WTC11 (cell line): ENCODE measurements around the gene PLXDC1.

Experiments
- FOXJ3 ChIP-seq: sonication (generic); formaldehyde crosslinking; IDR thresholded peaks from 2 replicates; pipeline ENCODE4 v1.9.0; 2021; ENCODE audit warnings: missing genetic modification reagents, mild to moderate bottlenecking, borderline replicate concordance
- GABPB1 ChIP-seq: sonication (generic); formaldehyde crosslinking; IDR thresholded peaks from 2 replicates; pipeline ENCODE4 v1.8.1; 2023; ENCODE audit warnings: mild to moderate bottlenecking, missing genetic modification reagents
- TF ChIP-seq, protein P1 (sequence below): fragments of 200-600 bp; IDR thresholded peaks from 2 replicates; pipeline ENCODE4 v1.8.0; 2022; ENCODE audit warnings: antibody characterized with exemption
- TF ChIP-seq, protein P2 (sequence below): sonication (generic); formaldehyde crosslinking; IDR thresholded peaks from 2 replicates; pipeline ENCODE4 v1.8.0; 2022; ENCODE audit warnings: mild to moderate bottlenecking, missing genetic modification reagents

DNA sequence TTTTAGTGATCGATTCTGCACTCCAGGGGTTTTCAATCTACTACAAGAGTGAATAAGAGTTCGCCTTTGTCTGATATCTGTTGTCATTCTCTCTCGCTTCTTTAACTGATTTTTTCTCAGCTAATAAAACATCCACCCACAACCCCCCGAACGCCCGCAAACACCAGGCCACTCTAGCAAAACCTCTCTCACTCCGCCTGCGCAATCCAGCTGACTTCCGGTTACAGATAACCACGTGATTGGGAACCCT lies 48.3 kb upstream of the PLXDC1 start:
- TF ChIP-seq, protein P1, sequence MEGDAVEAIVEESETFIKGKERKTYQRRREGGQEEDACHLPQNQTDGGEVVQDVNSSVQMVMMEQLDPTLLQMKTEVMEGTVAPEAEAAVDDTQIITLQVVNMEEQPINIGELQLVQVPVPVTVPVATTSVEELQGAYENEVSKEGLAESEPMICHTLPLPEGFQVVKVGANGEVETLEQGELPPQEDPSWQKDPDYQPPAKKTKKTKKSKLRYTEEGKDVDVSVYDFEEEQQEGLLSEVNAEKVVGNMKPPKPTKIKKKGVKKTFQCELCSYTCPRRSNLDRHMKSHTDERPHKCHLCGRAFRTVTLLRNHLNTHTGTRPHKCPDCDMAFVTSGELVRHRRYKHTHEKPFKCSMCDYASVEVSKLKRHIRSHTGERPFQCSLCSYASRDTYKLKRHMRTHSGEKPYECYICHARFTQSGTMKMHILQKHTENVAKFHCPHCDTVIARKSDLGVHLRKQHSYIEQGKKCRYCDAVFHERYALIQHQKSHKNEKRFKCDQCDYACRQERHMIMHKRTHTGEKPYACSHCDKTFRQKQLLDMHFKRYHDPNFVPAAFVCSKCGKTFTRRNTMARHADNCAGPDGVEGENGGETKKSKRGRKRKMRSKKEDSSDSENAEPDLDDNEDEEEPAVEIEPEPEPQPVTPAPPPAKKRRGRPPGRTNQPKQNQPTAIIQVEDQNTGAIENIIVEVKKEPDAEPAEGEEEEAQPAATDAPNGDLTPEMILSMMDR, result no peak
- TF ChIP-seq GABPB1 (no peak), FOXJ3 (no peak)
- TF ChIP-seq, protein P2, sequence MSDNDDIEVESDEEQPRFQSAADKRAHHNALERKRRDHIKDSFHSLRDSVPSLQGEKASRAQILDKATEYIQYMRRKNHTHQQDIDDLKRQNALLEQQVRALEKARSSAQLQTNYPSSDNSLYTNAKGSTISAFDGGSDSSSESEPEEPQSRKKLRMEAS, result no peak
